GM12878 (cell line): ENCODE measurements around the gene TUBA1B. TPM values are rescaled to one million over a fixed set of nuclear protein-coding genes. Genes with fewer than 3 reads are reported as not detected.

Experiments used
- ATAC-seq: fragments of 200-7000 bp; cut with Tn5 transposase; 3 replicates; pipeline ENCODE4 v1.9.1; 2020; ENCODE audit warnings: mild to moderate bottlenecking, moderate library complexity
- BruUV-seq: library from RNA; stranded (reverse); fragments of 400-500 nt; replicated peaks from 2 replicates; lab custom pipeline; 2021; lab: Mats Ljungman, UMichigan
- CTCF ChIA-PET: fragments of 300-600 bp; sonication (Branson Sonifier 250); formaldehyde crosslinking; extraction: SDS; loops from one replicate; lab custom pipeline; 2021; ENCODE audit warnings: inconsistent platforms; lab: Yijun Ruan, JAX
- POLR2A ChIA-PET: fragments of 350-600 bp; formaldehyde crosslinking; extraction: SDS; loops from one replicate; lab custom pipeline; 2021; ENCODE audit warnings: inconsistent platforms; lab: Charles Lee
- RAD21 ChIA-PET: fragments of 300-600 bp; sonication (Branson Sonifier 250); formaldehyde crosslinking; loops from one replicate; lab custom pipeline; 2023; ENCODE audit warnings: antibody characterized with exemption; ENCODE audit not compliant: unreplicated experiment; lab: Charles Lee
- SMC1A ChIA-PET: fragments of 300-600 bp; sonication (Branson Sonifier 250); formaldehyde crosslinking; loops from one replicate; lab custom pipeline; 2023; ENCODE audit not compliant: unreplicated experiment, uncharacterized antibody; lab: Charles Lee
- DNase-seq: peaks from one replicate; pipeline ENCODE4 v3.0.0-alpha.2; 2011; ENCODE audit warnings: low read depth, low spot score
- FAIRE-seq: peaks from 3 replicates; lab custom pipeline; 2011; peaks lifted over from hg19 to GRCh38; lab: Jason Lieb, UNC
- H2AFZ ChIP-seq: 2 replicates; pipeline ENCODE4 v1.6.0; 2011; ENCODE audit warnings: low read depth, low read length, control low read depth; ENCODE audit not compliant: control insufficient read depth
- H3K27ac ChIP-seq: 2 replicates; pipeline ENCODE4 v1.5.1; 2011; ENCODE audit warnings: control low read depth; ENCODE audit not compliant: control insufficient read depth, insufficient read depth
- H3K27me3 ChIP-seq, 2 experiments: replicated peaks in 1 of 2; 2 replicates each; pipeline versions ENCODE4 v1.6.0 to v1.6.1; 2011; ENCODE audit warnings: low read length in 1 of 2; ENCODE audit not compliant: control insufficient read depth in 2 of 2, insufficient read depth in 2 of 2
- H3K36me3 ChIP-seq, 2 experiments: 2 replicates each; pipeline ENCODE4 v1.5.1; 2011; ENCODE audit warnings: low read length in 1 of 2; ENCODE audit not compliant: control insufficient read depth in 2 of 2, insufficient read depth in 2 of 2
- H3K4me1 ChIP-seq: 2 replicates; pipeline ENCODE4 v1.6.1; 2011; ENCODE audit warnings: mild to moderate bottlenecking, low read length, moderate library complexity, mixed read lengths; ENCODE audit not compliant: control insufficient read depth, insufficient read depth
- H3K4me2 ChIP-seq: 2 replicates; pipeline ENCODE4 v1.6.0; 2011; ENCODE audit warnings: control low read depth; ENCODE audit not compliant: control insufficient read depth, insufficient read depth
- H3K4me3 ChIP-seq: fragments of 200-600 bp; sonication (generic); 2 replicates; pipeline ENCODE4 v1.5.1; 2016
- H3K79me2 ChIP-seq: 2 replicates; pipeline ENCODE4 v1.6.0; 2011; ENCODE audit warnings: low read length; ENCODE audit not compliant: control insufficient read depth, insufficient read depth
- H3K9ac ChIP-seq: 2 replicates; pipeline ENCODE4 v1.8.0; 2011; ENCODE audit warnings: low read length, control low read depth, mixed read lengths; ENCODE audit not compliant: control insufficient read depth, insufficient read depth
- H3K9me3 ChIP-seq: replicated peaks from 3 replicates; pipeline ENCODE4 v1.5.1; 2011; ENCODE audit warnings: mild to moderate bottlenecking, low read length; ENCODE audit not compliant: control insufficient read depth, insufficient read depth
- H4K20me1 ChIP-seq: 2 replicates; pipeline ENCODE4 v1.6.0; 2011; ENCODE audit not compliant: control insufficient read depth, insufficient read depth
- ATF7 ChIP-seq: fragments of 450-650 bp; IDR thresholded peaks from 2 replicates; pipeline ENCODE4 v1.6.1; 2016; ENCODE audit warnings: low read depth, mild to moderate bottlenecking
- BCL11A ChIP-seq: IDR thresholded peaks from 2 replicates; pipeline ENCODE4 v1.6.1; 2011; ENCODE audit warnings: low read depth, low read length
- CREM ChIP-seq: IDR thresholded peaks from 2 replicates; pipeline ENCODE4 v1.6.1; 2014; ENCODE audit warnings: antibody characterized with exemption, low read depth
- E2F8 ChIP-seq: fragments of 450-650 bp; IDR thresholded peaks from 2 replicates; pipeline ENCODE4 v1.6.1; 2018; ENCODE audit warnings: mild to moderate bottlenecking, low read depth, moderate library complexity; ENCODE audit not compliant: partially characterized antibody
- MYB ChIP-seq: fragments of 150-350 bp; IDR thresholded peaks from 2 replicates; pipeline ENCODE4 v1.6.1; 2014; ENCODE audit warnings: mild to moderate bottlenecking, low read depth, low read length, borderline replicate concordance
- NKRF ChIP-seq: fragments of 450-650 bp; conservative IDR thresholded peaks from 2 replicates; pipeline ENCODE4 v1.6.1; 2017; ENCODE audit warnings: mild to moderate bottlenecking, moderate library complexity
- NR2F1 ChIP-seq: fragments of 450-650 bp; conservative IDR thresholded peaks from 2 replicates; pipeline ENCODE4 v1.6.1; 2017; ENCODE audit warnings: mild to moderate bottlenecking
- POU2F2 ChIP-seq: IDR thresholded peaks from 3 replicates; pipeline ENCODE4 v1.6.1; 2011; ENCODE audit warnings: low read depth, mild to moderate bottlenecking, low read length, borderline replicate concordance
- RAD21 ChIP-seq: IDR thresholded peaks from 2 replicates; pipeline ENCODE4 v1.6.1; 2011; ENCODE audit warnings: mild to moderate bottlenecking, low read depth, low read length, moderate library complexity; ENCODE audit not compliant: insufficient read depth
- REST ChIP-seq: IDR thresholded peaks from 2 replicates; pipeline ENCODE4 v1.6.1; 2012; ENCODE audit warnings: mild to moderate bottlenecking, low read depth, low read length
- TCF3 ChIP-seq: IDR thresholded peaks from 2 replicates; pipeline ENCODE4 v1.6.1; 2012; ENCODE audit warnings: low read depth, mild to moderate bottlenecking, low read length, borderline replicate concordance; ENCODE audit not compliant: insufficient read depth
- ZBED1 ChIP-seq: IDR thresholded peaks from 2 replicates; pipeline ENCODE4 v1.6.1; 2016; ENCODE audit warnings: borderline replicate concordance
- WGBS: methylation state at CpG from one replicate; pipeline ENCODE4 v1.1.6; 2016; ENCODE audit warnings: low lambda C conversion rate; ENCODE audit not compliant: insufficient replicate concordance, insufficient coverage; ENCODE audit errors: missing lambda C conversion rate; 5-methylcytosine and 5-hydroxymethylcytosine counted together
- in situ Hi-C: fragments of 300-500 bp; cut with MboI; formaldehyde crosslinking; loops from 9 replicates; pipeline ENCODE4 v1.14.3; 2018; ENCODE audit warnings: mixed read lengths
- intact Hi-C: fragments of 100-400 bp; cut with micrococcal nuclease; formaldehyde crosslinking; loops from one replicate; pipeline ENCODE4 v1.14.2; 2022; ENCODE audit not compliant: unreplicated experiment
- polyA plus RNA-seq, 11 experiments: library from polyadenylated mRNA; depleted of rRNA in 4 of 11; unstranded in 6 of 11; stranded (reverse) in 5 of 11; fragments of >200 nt; fragmentation: Nextera tagmentation in 4 of 11; fragmentation: Illumina TruSeq in 1 of 11; extraction: Ambion mirVana in 4 of 11; extraction: Trizol in 1 of 11; gene quantifications; 1 replicate in 1 of 11; 2 replicates in 10 of 11; pipeline versions ENCODE4 v1.2.1 to v1.2.3, GENCODE V29; 2011 to 2016; ENCODE audit warnings: inconsistent platforms in 2 of 11, missing spikeins in 2 of 11, low read depth in 1 of 11
- total RNA-seq, 4 experiments: library from RNA; depleted of rRNA in 3 of 4; stranded (reverse); fragments of >200 nt in 3 of 4; fragmentation: Illumina TruSeq in 1 of 4; extraction: Trizol in 1 of 4; gene quantifications; 2 replicates each; pipeline versions ENCODE4 v1.2.1 to v1.2.3, GENCODE V29; 2013 to 2021

The TUBA1B gene
- total and polyA plus RNA-seq, 10 of the 15 experiments (the other 5 are each of a cell fraction or from before 2014, with no cell fraction given): 2,328 to 4,712 (median 3,552) TPM

GRCh38 chr12:49130151-49131050 is 794 bp downstream of the TUBA1B start:
- under 1% methylated on average over 66 of the region's 66 CpGs for WGBS
- intact Hi-C loops (loop anchor here (1.0 to 2.0 kb wide), 6 partner anchors 19 to 104 kb away; partner anchors contain the start of gene TUBA1A), in situ Hi-C loops (no loop called here)
- peak overlapping the region; percentile 78 for H3K4me2 ChIP-seq
- no peaks in the 10 kb centered on the region; the same call in 1 of the 2 replicates for H4K20me1 ChIP-seq
- H2AFZ ChIP-seq: peak overlapping the region; percentile 63
- ChIA-PET POLR2A (interaction anchor here (0.5 to 4.7 kb wide), 31 partner anchors 9 to 573 kb away, joined by 3 to 48 read pairs (median 5); partner anchors contain the start of genes DHH, KMT2D, LMBR1L and RHEBL1), CTCF (interaction anchor here (0.6 to 4.9 kb wide), 37 partner anchors 8 to 143 kb away, joined by 3 to 48 read pairs (median 5); partner anchors contain the start of genes DHH, LMBR1L, RHEBL1 and TUBA1A), RAD21 (interaction anchor here (0.9 to 4.0 kb wide), 18 partner anchors 11 to 277 kb away, joined by 3 to 28 read pairs (median 4); partner anchors contain the start of genes DDN, LMBR1L, RHEBL1 and SPATS2), SMC1A (interaction anchor here (0.7 to 4.1 kb wide), 20 partner anchors 10 to 112 kb away, joined by 3 to 15 read pairs (median 4); partner anchors contain the start of genes LMBR1L, RHEBL1 and TUBA1A)
- no peaks in the 10 kb centered on the region for H3K27me3 ChIP-seq
- peaks cover 13% of the 10 kb centered on the region for H3K4me1 ChIP-seq
- DNase-seq (peak; percentile 90), FAIRE-seq (no peak), ATAC-seq (peak; percentile 77)
- H3K9me3 ChIP-seq: no peaks in the 10 kb centered on the region
- peaks cover 4 to 24% of the 10 kb centered on the region in 2 experiments for H3K36me3 ChIP-seq
- peaks cover 48% of the 10 kb centered on the region for H3K79me2 ChIP-seq
- H3K27ac ChIP-seq: peak overlapping the region; percentile 98
- peak overlapping the region; percentile 100 for H3K4me3 ChIP-seq
- BruUV-seq: TSS peak; percentile 70
- H3K9ac ChIP-seq: peak overlapping the region; percentile 98
- TF ChIP-seq NR2F1 (0 out of 2 replicates have a peak, but pooled peaks have one; percentile 17), BCL11A (peak; percentile 52; the same call in 1 of the 2 replicates), POU2F2 (peak; percentile 85; the same call in 2 of the 3 replicates), ZBED1 (peak; percentile 10; the same call in 1 of the 2 replicates), MYB (peak; percentile 40; the same call in 1 of the 2 replicates), ATF7 (peak; percentile 50; the same call in 1 of the 2 replicates), CREM (peak; percentile 64; the same call in 1 of the 2 replicates), REST (no peak), E2F8 (peak; percentile 25), NKRF (peak; percentile 88), RAD21 (peak; percentile 37; the same call in 1 of the 2 replicates), TCF3 (peak; percentile 65; the same call in 1 of the 2 replicates)
